CD4-positive, alpha-beta T cell treated with Interleukin-21 for 1 hour (primary cell): Measurements from ENCODE around the gene SEC16A.

Source experiments
- DNase-seq: peaks from one replicate; pipeline ENCODE4 v3.0.0-alpha.2; 2020

Gene SEC16A

DNA sequence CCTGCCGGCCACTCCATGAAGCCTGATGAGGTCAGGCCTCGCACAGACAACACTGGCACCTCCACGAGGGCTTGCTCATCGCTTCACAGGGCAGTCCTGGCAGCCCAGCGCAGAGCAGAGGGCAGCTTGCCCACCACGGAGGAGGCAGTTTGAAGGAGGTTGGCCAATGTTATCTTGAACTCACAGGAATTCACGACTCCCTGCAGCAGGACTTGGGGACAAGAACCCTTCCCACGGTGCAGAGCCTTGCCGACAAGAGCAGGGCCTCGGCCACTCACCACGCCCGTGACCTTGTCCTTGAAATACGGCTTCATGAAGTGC is 87.9 kb downstream of the SEC16A start:
- no peak for DNase-seq

DNA sequence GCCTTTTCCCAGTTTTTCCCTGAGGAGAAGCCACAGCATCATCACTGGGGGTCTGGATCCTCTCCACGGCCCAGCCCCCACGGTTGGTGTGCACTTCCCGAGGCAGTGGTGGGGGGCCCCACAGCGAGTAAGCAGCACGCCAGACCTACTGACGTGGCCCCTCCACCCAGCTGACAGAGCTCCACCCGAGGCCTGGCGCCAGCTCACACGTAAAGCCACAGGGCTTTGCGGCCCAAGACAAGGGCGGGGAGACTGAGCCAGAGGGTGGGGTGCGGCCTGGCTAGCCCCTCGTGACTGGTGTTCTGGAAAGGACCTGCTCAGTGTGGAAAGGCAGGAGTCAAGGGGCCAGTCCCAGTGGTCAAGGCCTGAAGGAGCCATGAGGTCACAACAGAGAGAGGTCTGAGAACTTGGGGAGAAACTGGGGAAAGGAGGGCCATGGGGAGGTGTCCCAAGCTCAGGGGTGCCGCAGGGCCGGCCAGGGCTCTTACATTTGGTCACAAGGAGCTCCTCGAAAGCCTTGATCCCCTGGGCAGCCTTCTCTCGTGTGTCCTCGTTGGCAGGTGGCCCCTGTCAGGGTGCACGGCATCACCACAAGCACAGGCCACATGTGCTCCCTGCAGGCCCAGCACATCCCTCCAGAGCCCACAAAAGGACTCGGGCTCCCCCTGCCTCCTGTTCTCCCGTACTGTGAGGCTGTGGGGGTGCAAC is 88.4 kb downstream of the SEC16A start:
- DNase-seq, result no peak

DNA sequence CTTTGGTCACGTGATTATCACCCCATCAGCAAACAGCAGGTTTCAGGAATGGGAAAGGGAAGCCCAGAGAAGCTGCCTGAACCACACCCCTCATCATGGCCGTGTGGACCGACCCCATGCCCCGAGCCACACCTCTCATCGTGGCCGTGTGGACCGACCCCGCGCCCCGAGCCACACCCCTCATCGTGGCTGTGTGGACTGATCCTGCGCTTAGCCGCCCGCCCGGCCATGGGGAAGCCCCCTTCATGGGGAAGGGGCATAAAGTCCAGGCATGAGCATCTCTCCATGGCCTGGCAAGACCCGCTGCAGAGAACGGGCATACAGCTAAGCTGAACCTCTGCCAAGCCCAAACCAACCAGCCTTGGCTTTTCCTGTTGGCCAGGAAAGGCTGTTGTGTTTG is 89.3 kb downstream of the SEC16A start:
- DNase-seq, result no peak

DNA sequence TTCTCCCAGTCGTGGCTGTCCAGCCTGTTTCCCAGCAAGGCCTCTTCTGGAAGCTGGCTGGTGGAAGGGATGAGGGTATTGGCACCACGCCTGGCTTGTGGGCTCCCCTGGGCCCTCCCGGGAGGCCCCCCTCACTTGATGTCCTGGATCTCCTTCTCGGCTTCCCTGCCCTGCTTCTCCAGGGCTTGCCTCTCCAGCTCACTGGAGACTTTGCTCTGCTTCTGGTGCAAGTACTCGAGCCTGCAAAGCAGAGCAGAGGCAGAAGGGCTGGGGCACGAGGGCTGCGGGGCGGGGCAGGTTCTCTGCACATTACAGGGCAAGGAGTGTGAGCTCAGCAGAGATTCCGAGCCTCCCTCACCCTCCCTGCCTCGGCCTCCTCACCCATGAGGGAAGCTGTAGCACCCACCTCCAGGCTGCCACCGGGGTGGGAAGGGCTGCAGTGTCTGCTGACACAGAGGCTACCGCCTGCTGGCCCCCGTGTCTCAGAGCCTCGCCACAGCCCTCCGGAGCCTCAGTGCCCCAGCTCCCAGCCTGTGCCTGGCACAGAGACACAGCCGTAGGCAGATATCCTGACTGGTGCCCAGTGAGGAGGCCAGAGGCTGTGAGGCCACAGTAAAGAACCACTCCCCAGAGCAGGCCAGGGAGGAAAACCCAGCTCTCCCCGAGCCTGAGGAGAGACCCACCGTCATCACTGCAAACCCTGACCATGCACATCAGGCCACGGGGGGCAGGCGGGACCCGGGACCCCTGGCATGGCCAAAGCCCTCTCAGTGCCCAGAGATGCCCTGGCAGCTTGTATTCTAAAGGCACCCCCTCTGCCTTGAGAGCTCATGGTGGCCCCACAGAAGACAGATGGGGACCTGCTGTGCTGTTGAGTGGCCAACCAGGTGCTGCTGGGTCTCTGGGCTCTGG is 90.0 kb downstream of the SEC16A start:
- DNase-seq, result no peak

DNA sequence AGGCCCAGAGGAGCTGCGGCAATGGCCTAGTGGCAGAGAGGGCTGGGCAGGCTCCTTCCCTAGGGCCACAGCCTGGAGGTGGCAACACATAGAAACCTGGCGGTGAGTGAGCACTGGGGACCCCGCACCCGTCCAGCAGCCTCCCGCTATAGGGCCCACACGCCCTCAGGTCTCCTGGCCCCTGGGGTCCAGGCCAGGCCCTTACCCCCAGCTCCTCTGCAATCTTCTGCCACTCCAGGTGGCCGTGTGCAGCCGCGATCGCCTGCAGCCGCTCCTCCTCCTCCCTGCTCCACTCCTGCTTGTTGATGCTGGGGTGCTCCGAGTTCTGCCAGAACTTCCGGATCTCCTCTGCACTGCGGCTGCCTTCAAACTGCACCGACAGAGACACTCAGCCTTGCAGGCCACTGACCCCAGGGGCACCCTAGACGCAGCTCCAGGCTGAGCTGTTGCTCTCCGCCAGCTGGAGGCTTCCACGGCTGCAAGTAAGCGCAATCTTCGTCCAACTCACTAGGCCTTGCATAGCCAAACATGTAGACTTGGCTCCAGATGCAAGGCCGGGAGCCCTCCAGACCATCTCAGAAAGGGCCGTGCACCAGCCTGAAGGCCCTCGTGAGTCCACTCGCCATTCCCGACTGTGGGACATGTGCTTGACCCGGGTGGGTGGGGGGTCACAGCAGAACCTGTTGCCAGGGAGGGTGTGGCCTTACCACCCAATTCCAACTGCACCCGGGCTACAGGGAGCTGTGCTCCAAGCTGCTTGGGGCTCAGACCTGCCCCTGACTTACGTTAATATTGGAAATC is 90.9 kb downstream of the SEC16A start:
- no peak for DNase-seq
